Neural crest cell (in vitro differentiated cells): ENCODE results near the gene CRISPLD2. TPM values are rescaled to one million over a fixed set of nuclear protein-coding genes. Genes with fewer than 3 reads are reported as not detected.
A peak's percentile ranks its signal among the peaks of the same experiment; 100 is the strongest.
"Not testable (repeated sequence)": the region's sequence is repeated elsewhere in the genome, so short reads cannot be mapped to it uniquely, and the experiment has no call there.

Source experiments
- DNase-seq: peaks from one replicate; pipeline ENCODE4 v3.0.0; 2021; ENCODE audit warnings: low read depth, mixed read lengths, low spot score
- H3K27ac Mint-ChIP-seq: one replicate; pipeline ENCODE4 v1.8.0; 2021; ENCODE audit warnings: mild to moderate bottlenecking, mixed read lengths; ENCODE audit not compliant: unreplicated experiment
- H3K27me3 Mint-ChIP-seq: 2 replicates; pipeline ENCODE4 v1.8.0; 2021; ENCODE audit warnings: low read depth, mild to moderate bottlenecking, mixed read lengths
- H3K36me3 Mint-ChIP-seq: 2 replicates; pipeline ENCODE4 v1.8.0; 2021; ENCODE audit warnings: low read depth, mild to moderate bottlenecking, mixed read lengths
- H3K4me1 Mint-ChIP-seq: 2 replicates; pipeline ENCODE4 v1.8.0; 2021; ENCODE audit warnings: mixed read lengths
- H3K4me3 Mint-ChIP-seq: one replicate; pipeline ENCODE4 v1.8.0; 2021; ENCODE audit warnings: mild to moderate bottlenecking, mixed read lengths
- H3K9me3 Mint-ChIP-seq: 2 replicates; pipeline ENCODE4 v1.8.0; 2021; ENCODE audit warnings: mixed read lengths
- total RNA-seq: library from RNA; stranded (reverse); gene quantifications from 2 replicates; pipeline ENCODE4 v1.2.1, GENCODE V29; 2021
- TF ChIP-seq, protein P1 (sequence below): fragments of 200-600 bp; sonication (generic); conservative IDR thresholded peaks from 2 replicates; pipeline ENCODE4 v1.5.0; 2021; ENCODE audit warnings: antibody characterized with exemption, mild to moderate bottlenecking

CRISPLD2 gene
- total RNA-seq, 1 donor from 2014 or later, result 0.61 TPM

DNA sequence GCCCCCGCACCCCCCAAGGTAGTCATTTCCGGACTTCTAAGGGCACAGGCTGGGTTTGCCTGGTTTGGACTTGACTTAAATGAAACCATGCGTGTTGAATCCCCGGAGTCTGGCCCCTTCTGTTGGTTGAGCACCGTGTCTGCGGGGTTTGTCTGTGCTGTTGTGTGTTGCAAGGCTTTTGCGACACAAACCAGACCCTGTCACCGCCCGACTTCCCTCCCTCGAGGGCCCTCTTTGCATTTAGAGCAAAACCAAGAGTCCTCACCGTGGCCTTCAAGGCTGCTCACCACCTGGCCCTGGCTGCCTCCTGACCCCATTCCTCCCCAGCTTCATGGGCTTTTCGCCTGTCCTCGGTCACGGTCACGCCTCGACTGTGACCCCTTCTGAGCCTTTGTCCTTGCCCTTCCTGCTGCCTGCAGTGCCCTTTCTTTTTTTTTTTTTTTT, 7.4 kb downstream of the CRISPLD2 start:
- Mint-ChIP-seq H3K36me3 (no peaks in the 10 kb centered on the region), H3K27ac (no peak overlapping the region), H3K27me3 (peaks cover 28% of the 10 kb centered on the region), H3K9me3 (no peaks in the 10 kb centered on the region), H3K4me3 (no peak overlapping the region), H3K4me1 (peaks cover 28% of the 10 kb centered on the region)
- TF ChIP-seq, protein P1, sequence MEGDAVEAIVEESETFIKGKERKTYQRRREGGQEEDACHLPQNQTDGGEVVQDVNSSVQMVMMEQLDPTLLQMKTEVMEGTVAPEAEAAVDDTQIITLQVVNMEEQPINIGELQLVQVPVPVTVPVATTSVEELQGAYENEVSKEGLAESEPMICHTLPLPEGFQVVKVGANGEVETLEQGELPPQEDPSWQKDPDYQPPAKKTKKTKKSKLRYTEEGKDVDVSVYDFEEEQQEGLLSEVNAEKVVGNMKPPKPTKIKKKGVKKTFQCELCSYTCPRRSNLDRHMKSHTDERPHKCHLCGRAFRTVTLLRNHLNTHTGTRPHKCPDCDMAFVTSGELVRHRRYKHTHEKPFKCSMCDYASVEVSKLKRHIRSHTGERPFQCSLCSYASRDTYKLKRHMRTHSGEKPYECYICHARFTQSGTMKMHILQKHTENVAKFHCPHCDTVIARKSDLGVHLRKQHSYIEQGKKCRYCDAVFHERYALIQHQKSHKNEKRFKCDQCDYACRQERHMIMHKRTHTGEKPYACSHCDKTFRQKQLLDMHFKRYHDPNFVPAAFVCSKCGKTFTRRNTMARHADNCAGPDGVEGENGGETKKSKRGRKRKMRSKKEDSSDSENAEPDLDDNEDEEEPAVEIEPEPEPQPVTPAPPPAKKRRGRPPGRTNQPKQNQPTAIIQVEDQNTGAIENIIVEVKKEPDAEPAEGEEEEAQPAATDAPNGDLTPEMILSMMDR, result no peak
- no peak for DNase-seq

DNA sequence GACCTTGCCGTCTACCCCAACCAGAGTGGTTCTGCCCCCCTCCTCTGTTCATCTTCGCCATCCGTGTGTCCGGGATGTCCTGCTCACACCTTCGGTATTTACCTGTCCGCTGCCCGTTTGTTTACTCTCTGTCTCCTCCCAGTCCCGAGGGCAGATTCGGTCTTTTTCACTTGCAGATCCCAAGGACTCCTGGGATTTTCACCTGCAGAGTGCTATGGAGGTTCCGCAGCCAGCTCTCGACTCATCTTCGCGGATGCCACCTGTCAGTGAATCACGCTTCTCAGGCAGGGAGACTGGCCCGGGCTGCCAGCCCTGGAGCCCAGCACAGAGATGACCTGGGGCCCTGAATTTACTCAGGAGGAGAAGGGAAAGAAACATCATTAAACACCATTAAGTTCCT, 8.1 kb downstream of the CRISPLD2 start:
- Mint-ChIP-seq H3K27me3 (peaks cover 25% of the 10 kb centered on the region), H3K9me3 (no peaks in the 10 kb centered on the region), H3K4me1 (peaks cover 24% of the 10 kb centered on the region), H3K36me3 (no peaks in the 10 kb centered on the region), H3K4me3 (no peak overlapping the region), H3K27ac (peak overlapping the region; percentile 64)
- TF ChIP-seq, protein P1, result no peak
- no peak for DNase-seq

DNA sequence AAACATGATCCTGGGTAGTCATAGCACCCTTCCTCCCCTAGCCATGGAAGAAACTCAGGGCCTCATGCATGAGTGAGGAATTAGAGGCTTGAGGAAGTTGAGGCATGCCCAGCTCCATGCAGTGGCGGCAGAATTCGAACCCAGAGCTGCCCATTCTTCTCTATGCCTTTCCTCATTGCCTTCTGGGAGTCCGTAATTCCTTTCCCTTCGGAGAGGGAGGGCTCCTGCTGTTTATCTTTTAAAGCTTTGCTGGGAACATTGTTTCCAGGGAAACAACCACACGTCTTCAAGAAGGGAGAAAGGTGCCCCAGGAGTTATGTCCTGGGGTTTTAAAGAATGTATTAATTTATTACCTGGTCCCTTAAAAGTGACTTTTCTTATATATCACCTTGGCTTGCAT, 8.5 kb downstream of the CRISPLD2 start:
- no peaks in the 10 kb centered on the region for H3K36me3 Mint-ChIP-seq
- H3K4me3 Mint-ChIP-seq, result no peak overlapping the region
- H3K27me3 Mint-ChIP-seq, result peaks cover 23% of the 10 kb centered on the region
- H3K4me1 Mint-ChIP-seq, result peaks cover 22% of the 10 kb centered on the region
- DNase-seq, result no peak
- no peaks in the 10 kb centered on the region for H3K9me3 Mint-ChIP-seq
- H3K27ac Mint-ChIP-seq, result no peak overlapping the region
- TF ChIP-seq, protein P1, result no peak

DNA sequence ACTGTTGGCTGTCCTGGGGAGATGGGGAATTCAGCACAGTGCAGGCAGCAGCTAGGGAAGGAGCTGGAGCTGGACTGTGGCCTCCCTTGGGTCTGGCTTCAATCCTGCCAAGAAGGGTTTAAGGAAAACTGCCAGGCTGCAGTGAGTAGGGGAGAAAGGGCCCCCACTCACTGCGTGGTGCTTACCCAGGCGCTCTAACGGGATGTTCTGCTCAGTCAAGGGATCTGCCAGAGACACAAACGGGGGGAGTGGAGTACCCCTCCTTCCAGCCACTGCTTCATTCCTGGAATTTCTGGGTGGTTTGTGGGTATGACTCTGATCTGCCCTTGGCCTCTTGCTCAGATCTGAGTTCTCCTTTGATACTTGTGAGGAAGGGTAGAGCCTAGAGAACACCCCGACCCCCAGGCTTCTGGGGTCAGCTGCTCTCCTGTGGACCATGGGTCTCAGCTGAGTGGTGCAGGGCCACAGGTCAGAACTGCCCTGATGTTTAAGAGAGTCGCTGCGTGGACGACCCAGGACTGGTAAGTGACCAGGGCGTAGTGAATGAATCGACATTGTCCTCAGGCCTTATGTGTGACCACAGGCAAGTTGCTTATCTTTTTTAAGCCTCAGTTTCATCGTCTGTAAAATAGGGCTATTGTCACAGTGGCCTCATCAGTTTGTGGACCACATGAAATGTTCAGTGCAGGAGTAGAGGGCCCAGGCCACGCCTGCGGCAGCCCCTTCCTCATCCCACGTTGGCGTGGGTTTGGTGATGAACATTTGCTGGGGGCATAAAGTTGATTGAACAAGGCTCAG, 9.6 kb downstream of the CRISPLD2 start:
- H3K36me3 Mint-ChIP-seq, result no peaks in the 10 kb centered on the region
- no peak for DNase-seq
- H3K4me1 Mint-ChIP-seq, result peaks cover 22% of the 10 kb centered on the region
- H3K4me3 Mint-ChIP-seq, result no peak overlapping the region
- no peak overlapping the region for H3K27ac Mint-ChIP-seq
- H3K27me3 Mint-ChIP-seq, result peaks cover 18% of the 10 kb centered on the region
- no peaks in the 10 kb centered on the region for H3K9me3 Mint-ChIP-seq
- TF ChIP-seq, protein P1, result no peak

DNA sequence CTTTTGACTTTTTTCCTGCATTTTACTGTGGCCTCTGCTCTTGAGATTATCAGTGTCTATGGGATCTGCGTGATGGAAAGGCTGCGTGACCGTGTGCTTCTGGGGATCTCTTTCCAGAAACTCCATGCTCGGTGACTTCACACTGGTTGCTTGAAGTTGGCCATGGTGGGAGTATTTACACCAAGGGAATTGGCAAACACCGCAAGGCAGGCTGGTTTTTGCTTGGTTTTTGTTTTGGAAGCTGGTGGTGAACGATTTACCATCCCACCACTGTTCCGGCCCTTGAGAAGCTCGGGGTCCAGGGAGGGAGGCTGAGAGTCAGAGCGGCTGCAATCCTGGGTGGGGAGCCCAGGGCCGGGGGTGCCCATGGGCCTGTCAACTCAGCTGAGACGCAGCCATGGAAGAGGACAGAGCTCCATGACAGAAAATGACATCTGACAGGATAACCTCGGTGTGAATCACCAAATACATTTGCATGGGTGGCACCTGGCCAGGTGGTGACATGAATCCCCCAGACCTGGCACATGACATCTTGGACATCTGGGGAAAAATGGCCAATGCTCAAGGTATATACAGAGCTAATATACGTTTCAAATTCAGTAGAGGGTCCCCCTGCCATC, 11.1 kb downstream of the CRISPLD2 start:
- no peaks in the 10 kb centered on the region for H3K9me3 Mint-ChIP-seq
- H3K36me3 Mint-ChIP-seq, result no peaks in the 10 kb centered on the region
- TF ChIP-seq, protein P1, result no peak
- H3K27me3 Mint-ChIP-seq, result peaks cover 21% of the 10 kb centered on the region
- no peak for DNase-seq
- peaks cover 27% of the 10 kb centered on the region for H3K4me1 Mint-ChIP-seq
- no peak overlapping the region for H3K27ac Mint-ChIP-seq
- no peak overlapping the region for H3K4me3 Mint-ChIP-seq

DNA sequence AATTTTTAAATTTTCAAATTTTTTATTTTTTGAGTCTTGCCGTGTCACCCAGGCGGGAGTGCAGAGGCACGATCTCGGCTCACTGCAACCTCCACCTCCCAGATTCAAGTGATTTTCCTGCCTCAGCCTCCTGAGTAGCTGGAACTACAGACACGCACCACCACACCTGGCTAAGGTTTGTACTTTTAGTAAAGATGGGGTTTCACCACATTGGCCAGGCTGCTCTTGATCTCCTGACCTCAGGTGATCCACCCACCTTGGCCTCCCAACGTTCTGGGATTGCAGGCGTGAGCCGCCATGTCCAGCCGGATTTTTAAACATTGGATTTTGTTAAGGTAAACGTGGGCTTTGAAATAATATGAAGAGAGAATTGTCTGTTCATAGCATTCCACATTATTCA, 11.9 kb downstream of the CRISPLD2 start:
- not testable (repeated sequence) for H3K36me3 Mint-ChIP-seq, H3K4me3 Mint-ChIP-seq, H3K9me3 Mint-ChIP-seq, DNase-seq, H3K27ac Mint-ChIP-seq
- H3K27me3 Mint-ChIP-seq, result peaks cover 25% of the 10 kb centered on the region
- H3K4me1 Mint-ChIP-seq, result peaks cover 28% of the 10 kb centered on the region
